LNCaP clone FGC (cell line): ENCODE data around the gene RTKN.

ENCODE experiments used
- DNase-seq: peaks from one replicate; pipeline ENCODE4 v3.0.0-alpha.2; 2011; ENCODE audit warnings: low read depth
- H3K4me3 ChIP-seq: 2 replicates; pipeline ENCODE4 v1.5.1; 2011; ENCODE audit warnings: mild to moderate bottlenecking, low read depth, low read length, control low read depth
- TF ChIP-seq, protein P1 (sequence below): IDR thresholded peaks from 2 replicates; pipeline ENCODE4 v1.5.1; 2012; ENCODE audit warnings: mild to moderate bottlenecking; ENCODE audit not compliant: control insufficient read depth, insufficient read depth; ENCODE audit errors: extremely low read depth

The RTKN gene

DNA sequence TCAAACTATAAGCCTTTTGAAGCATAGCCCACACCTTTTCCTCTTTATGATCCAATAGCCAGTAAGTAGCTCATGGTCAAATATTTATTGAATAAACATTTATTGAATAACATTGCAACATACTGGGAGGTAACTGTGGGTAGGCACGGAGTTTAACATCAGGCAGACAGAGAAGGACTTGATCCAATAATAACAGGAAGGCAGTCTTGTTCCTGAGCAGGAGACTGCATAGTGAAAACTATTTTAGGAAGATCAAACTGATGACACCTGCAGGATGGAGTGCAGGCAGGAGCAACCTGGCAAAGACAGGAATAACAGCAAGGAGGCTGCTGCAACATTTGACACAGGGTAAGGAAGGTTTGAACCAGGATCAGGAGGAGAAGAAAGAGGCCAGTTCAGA, 58.5 kb downstream of the RTKN start:
- H3K4me3 ChIP-seq, result no peak overlapping the region
- TF ChIP-seq, protein P1, sequence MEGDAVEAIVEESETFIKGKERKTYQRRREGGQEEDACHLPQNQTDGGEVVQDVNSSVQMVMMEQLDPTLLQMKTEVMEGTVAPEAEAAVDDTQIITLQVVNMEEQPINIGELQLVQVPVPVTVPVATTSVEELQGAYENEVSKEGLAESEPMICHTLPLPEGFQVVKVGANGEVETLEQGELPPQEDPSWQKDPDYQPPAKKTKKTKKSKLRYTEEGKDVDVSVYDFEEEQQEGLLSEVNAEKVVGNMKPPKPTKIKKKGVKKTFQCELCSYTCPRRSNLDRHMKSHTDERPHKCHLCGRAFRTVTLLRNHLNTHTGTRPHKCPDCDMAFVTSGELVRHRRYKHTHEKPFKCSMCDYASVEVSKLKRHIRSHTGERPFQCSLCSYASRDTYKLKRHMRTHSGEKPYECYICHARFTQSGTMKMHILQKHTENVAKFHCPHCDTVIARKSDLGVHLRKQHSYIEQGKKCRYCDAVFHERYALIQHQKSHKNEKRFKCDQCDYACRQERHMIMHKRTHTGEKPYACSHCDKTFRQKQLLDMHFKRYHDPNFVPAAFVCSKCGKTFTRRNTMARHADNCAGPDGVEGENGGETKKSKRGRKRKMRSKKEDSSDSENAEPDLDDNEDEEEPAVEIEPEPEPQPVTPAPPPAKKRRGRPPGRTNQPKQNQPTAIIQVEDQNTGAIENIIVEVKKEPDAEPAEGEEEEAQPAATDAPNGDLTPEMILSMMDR, result no peak
- DNase-seq, result peak; percentile 87

DNA sequence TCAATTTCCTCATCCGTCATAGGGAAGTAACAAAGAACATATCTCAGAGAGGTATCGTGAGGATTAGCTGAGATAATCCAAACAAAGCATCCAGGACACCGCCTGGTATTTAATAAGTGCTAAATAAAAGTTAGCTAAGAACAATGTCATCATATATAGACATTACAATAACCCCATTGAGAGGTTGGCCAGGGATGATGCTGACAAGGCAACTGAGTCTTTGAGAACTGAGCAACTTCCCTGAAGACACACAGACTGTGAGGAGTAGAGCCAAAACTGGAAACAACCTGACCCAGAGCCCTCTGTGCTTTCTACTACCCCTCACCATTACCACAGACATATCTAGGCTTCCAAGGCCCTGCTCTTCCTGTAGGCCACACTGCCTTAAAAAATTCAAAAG, 60.0 kb downstream of the RTKN start:
- no peak overlapping the region for H3K4me3 ChIP-seq
- TF ChIP-seq, protein P1, result no peak
- no peak for DNase-seq

DNA sequence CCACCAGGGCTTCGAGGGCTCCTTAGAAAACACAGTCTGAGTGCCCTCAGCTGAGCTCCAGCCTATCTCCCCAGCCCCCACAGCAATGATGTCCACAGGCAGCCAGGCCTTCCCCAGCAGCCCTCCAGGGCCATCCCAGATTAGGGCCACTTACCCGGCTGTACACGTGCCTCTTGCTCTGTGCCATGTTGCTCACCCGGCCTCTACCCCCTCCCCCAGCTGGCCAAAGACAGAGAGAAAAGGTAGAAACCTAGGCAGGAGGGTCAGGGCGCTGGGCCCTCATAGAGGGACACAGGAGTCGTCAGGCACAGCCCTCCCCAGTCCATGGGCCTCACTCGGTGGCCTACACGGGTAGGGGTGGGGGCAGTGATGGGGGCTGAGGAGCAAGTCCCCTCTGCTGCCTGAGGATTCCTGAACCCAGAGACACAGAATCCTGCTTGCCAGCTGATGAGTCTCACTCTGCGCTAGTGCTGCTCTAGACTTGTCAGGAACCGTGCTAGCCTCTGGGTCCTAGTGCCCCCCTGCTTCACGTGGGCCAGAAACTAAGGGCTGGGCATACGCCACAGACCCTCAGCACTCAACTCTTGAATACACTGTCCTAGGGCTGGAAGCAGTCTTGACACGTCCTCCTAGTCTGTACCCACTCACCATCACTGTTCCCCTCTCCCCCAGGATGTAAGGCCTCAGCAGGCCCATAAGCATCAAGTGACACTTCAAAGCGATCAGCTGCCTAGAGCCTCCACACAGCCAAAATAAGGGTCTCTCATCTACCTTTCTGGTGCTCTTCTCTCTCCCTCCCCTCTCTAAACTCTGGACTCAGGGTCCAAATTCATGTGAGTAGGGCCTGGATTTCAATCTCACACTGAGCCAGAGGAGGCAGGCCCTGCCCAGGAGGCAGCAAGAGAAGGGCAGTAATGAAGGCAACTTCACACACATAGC, 61.6 kb downstream of the RTKN start, which contains the start of gene DCTN1:
DCTN1 (minus strand) TSS at position 461 of the 939 bp plus-strand sequence; CDS start at position 187, 274 bp downstream.
- H3K4me3 ChIP-seq, result peak within 1 kb of the TSS; percentile 33
- TF ChIP-seq, protein P1, result no peak
- no peak for DNase-seq

DNA sequence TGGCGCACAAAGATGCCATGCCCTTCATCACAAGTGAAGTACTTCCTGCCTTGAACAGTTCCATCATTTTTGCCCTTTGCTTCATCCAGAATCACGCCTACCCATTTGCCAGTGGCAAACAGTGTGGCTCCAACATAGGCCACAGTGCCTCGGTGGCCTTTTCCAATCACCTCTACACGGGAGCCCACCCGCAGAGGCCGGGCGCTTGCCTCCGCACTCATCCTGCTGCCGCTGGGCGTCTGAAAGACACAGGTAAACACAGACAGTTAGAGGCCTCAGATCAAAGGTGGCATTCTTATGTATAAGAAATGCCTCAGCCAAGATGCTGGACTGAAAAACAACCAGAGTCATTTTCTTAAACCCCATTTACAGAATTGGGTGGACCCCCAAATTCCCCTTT, 63.7 kb downstream of the RTKN start:
- no peak overlapping the region for H3K4me3 ChIP-seq
- DNase-seq, result no peak
- TF ChIP-seq, protein P1, result no peak

DNA sequence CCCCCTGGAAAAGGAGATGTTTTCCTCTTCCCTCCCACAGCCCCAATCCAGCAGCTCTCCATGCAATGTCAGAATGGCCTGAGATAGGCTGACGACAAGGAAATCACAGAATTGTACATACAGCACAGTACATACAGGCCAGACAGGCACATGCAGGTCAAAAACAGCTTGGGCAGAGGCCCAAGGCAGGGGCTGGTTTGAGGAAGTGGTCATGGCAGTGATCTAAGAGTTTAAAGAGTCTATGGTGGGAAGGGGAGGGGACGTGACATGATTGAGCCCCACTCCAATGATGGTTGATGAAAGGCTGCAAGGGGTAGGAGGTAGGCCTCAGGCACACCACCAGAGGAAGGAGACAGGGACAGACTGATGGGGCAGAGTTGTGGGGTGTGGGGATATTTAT, 65.9 kb downstream of the RTKN start:
- TF ChIP-seq, protein P1, result no peak
- H3K4me3 ChIP-seq, result no peak overlapping the region
- DNase-seq, result no peak
